Medulla oblongata (tissue), 1 donor: ENCODE measurements around the gene PDZD2.

ENCODE experiments used
- DNase-seq: peaks from one replicate; pipeline ENCODE4 v3.0.0-alpha.2; 2015; ENCODE audit errors: extremely low spot score

Gene PDZD2

DNA sequence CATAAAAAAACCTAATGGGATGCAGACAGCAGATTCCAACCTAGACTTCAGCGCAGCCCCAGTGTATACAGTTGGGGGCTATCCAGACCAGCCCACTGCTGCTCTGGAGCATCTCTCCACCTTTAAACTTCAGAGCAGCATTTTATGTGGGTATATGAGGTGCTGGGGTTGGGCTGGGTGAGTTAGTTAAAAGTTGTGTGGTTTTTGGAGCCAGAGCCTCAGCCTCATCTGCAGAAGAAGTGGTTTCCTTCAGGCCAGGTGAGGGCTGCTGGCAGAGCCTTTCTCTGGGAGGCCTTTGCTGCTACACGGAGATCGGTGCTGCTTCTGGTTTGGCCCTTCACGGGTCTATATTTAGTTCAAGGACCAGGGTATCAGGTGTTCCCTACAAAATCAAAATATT, 228.3 kb downstream of the PDZD2 start:
- DNase-seq: no peak

DNA sequence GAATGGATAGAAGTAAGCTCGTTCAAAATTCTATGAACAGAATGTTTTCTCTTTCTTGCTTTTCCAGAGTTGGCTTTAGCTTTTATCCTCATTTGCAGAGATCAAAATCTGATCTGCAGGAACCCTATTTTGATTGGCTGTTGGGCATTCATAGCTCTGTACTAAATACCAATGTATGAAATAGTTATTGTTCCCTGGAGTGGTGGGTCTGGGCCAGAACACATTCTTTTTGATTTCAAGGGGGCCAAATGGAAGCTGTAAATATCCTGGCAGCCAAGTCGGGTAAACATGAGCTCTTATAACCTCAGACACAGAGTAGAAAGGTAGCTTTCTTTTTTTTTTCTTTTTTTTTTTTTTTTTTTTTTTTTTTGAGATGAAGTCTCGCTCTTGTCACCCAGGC, 241.5 kb downstream of the PDZD2 start:
- DNase-seq: no peak

DNA sequence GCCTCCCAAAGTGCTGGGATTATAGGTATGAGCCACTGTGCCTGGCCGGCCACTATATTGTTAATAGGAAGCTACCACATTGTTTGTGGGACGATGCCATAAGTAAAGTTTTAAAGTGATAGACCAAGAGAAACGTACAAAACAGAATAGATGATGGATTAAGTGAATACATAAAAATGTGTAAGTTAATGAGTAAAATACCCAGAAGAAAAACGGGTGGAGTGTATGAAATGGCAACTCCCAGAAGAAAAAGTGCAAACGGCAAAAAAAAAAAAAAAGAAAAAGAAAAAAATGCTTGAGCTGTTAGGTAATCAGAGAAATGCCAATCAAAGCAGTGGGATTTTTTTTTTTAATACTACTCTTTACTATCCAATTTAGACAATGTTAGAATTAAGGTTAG, 246.0 kb downstream of the PDZD2 start:
- DNase-seq: no peak

DNA sequence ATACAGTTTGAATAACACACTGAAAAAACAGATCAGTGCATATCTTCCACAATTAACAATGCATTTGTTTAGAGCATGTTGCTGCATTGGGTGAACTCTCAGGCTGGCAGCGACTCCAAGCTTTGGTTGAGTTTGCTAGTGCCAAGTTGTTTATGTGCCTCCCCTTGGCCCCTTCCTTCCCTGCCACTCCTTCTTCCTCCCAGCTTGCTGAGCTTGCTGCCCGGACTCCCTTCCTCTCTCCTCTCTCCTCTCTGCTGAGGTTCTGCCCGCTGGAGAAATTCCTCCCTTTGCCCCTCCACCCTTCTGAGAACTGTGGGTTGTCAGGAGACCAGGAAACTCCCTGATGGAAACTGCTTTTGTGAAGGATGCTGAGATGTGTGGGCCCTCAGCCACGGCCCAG, 247.3 kb downstream of the PDZD2 start:
- DNase-seq: peak; percentile 54

DNA sequence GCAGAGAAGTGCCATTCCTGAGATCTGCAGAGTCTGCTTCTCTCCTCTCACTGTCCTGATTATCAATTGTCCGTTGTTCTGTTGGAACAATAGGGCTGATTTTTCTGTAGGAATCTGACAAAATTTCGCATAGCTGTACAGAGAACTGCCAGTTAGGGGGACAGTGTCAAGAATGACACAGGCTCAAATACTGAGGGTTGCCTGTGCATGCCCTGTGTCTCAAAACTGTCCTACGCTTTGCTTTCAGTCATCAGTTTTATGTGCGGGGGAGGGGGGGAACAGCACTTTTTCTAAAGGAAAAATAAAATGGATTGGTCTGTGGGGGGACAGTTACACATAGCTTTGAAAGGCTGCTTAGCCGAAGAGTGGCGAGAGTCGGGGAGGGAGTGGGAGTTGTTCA, 248.6 kb downstream of the PDZD2 start:
- peak; percentile 87 for DNase-seq

DNA sequence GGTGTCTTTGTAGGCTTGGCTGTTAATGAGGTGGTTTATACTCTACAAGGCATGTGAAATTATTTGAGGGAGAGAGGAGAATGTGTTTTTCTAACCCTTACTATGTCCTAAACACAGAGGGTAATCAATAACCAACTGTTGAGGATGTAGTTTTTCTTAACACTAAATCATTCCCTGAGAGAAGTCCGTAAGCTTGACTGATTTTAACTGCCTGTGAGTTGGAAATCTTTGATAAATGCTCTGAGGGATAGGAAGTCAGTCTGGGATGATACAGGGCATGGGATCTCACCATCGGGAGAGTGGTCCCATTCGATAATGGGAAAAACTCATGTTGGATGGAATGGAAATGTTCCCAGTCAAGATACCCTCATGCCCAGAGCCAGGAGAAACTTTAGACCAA, 249.6 kb downstream of the PDZD2 start:
- no peak for DNase-seq

DNA sequence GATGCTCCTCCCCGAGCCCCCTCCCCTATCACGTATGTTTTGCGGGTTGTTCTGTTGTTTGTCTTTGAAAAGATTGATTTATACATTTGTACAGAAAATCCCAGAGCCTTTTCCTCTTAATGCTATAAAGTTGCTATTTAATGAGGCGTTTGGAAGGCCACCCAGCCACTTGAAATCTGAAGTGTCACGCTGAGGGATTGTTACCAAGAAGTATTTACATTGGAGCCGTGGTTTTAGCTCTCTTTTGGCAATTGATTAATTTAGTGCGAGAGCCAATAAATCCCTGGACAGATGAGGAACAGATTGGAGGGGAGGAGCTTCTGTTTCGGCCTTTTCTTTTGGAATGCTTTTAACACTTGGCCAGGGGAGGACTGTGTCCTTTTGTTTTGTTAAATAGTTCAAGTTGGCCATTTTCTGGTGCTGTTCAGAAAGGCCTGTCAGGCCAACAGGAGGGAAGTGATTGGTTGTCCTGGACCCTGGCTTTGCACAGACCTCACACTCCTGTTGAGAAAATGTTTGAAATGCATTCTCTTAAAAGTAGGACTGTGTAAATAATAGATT, 250.2 kb downstream of the PDZD2 start:
- peak; percentile 33 for DNase-seq

DNA sequence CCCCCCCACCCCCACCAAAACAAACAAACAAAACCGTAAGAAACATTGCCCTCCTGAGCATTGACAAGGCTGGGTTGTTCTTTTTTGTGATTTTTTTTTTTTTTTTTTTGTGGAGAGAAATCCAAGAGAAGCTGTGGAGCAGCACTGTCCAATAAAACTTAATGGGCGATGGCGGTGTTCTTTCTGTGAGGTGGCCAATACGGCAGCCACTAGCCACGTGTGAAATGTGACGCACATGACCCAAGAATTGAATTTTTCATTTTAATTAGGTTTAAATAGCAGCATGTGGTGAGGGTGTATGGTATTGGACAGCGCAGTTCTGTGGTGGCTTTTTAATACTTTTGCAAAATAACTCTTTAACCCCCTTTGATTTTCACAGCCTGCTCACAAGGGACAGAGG, 251.1 kb downstream of the PDZD2 start:
- DNase-seq: no peak

DNA sequence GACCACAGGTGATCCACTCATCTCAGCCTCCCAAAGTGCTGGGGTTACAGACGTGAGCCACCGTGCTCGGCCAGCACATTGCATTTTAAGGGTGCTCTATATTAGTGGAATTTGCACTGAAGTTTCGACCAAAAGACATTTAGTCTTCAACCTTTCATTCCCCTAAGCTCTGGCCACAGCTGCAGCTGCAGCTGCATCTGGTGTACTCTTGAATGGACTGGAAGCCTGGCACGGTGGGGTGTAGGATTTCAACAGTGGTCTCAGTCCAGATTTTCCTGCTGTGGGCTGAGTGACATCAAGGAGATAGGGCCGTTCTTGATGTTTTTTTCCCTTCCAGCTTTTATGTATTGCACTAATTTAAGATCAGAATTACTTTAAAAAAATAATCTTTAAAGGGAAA, 255.2 kb downstream of the PDZD2 start:
- no peak for DNase-seq

DNA sequence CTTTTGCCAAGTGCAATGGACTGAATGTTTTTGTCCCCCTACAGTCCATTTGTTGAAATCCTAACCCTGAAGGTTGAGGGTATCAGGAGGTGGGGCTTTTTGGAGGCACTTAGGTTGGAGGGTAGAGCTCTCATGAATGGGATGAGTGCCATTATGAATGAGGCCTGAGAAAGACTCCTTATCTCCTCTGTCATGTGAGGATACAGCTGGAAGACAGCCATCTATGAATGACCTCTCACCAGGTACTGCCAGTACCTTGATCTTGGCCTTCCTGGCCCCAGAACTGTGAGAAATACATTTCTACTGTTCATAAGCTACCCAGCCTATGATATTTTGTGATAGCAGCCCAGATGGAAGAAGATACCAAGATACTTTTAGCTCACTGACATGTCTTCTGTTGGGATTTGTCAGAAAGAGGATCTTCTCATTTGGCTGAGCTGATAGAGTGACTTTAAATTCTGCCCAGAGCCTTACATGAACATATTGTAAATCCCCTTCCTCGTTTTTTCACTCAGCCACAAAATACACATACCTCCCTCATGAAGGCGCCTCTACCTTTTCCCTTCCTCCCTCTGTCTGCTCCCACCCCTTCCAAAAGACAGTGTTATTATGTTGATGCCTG, 256.4 kb downstream of the PDZD2 start:
- DNase-seq: no peak

DNA sequence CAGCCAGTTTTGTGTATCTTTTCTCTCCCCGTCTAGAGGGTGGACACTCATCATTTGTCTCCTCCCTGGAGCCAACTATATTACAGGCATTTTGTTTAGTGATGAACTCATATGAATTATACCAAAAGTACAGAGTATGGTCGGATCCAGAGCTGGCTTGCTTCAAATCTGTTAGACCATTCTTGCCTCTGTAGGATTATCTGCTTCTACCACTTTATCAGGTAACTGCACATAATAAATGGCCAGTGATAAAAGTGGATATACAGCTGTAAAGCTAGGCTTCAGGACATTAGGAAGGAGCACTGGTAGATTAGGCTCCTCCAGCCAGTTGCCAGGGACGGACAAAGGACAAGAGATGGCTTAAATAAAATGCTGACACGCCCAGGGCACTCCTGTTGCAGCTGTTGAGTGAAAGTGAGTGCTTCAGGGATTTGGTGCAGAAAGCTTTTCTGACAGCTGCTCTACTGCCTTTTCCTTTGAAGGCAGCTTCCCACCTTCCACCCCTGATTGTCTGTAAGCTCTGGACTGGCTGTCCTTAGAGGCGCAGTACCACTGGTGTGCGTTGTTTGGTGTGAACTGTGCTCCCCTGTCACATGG, 259.2 kb downstream of the PDZD2 start:
- no peak for DNase-seq

DNA sequence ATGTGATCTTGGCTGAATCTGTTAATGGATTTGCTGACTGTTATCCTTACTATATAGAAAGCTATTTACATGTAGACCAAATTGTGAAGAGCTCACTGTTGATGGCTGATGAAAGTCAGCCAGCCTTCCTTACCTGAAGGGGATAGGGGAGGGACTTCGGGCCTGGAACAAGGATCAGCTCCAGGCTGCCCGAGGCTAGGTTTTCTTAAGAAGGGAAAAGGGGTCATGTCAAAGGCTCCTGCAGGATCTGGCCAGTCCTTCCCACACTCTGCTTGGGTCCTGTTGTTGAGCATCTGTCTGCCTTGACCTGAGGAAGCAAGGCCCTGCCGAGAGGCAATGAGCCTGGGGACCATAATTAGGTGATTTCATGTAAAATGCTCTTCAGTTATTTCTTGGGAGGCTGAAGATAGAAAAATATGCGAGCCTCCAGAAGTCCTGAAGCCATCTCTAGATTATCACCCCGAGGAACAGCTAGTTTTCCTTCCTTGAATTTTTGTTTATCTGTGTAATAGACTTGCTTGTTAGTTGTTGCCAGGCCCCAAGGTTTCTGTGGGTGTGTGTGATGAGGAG, 261.4 kb downstream of the PDZD2 start:
- DNase-seq: no peak

DNA sequence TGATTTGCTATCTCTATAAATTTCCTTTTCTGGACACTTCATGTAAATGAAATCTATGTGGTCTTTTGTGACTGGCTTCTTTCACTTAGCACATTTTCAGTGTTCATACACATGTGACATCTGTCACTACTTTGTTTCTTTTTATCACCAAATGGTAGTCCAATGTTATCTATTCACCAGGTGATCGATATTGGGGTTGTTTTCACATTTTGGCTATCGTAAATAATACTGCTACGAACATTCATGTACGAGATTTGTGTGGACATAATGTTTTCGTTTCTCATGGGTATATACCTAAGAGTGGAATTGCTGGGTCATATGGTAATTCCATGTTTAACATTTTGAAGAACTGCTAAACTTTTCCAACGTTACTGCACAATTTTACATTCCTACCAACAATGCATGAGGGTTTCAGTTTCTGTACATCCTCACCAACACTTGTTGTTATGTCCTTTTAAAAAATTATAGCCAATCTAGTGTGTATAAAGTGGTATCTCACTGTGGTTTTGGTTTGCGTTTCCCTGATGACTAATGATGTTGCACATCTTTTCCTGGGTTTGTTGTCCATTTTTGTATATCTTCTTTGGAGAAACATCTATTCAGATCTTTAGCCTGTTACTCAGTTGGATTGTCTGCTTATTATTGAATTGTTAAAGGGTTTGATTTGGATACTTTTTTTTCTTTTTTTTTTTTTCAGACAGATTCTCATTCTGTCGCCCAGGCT, 263.0 kb downstream of the PDZD2 start:
- DNase-seq: no peak

DNA sequence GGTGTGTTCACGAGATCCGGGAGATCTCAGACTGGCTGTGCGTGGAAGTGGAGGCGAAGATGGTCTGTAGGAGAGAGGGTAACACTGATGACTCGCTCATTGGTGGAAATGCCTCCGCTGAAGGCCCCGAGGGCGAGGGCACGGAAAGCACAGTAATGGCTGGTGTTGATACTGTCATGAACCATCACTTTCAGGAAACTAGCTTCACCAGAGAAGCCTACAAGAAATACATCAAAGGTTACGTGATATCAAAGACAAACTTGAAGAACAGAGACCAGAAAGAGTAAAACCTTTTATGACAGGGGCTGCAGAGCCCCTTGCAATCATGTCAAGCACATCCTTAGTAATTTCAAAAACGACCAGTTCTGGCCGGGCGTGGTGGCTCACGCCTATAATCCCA, 269.5 kb downstream of the PDZD2 start:
- DNase-seq: no peak

DNA sequence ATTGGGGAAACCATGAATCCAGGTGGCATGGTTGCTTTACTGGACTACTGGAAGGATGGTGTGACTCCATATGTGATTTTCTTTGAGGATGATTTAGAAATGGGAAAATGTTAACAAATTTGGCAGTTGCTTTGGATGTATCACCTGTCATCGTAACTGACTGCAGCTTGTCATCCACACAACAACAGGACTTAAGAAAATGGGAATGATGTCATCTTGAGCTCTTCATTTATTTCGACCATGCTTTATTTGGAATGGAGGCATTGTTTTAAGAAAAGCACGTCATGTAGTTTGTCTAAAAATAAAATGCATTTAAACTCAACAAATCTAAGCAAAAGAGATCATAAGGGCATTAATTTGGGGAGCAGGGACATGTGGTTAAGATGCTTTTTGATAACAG, 270.1 kb downstream of the PDZD2 start:
- no peak for DNase-seq

DNA sequence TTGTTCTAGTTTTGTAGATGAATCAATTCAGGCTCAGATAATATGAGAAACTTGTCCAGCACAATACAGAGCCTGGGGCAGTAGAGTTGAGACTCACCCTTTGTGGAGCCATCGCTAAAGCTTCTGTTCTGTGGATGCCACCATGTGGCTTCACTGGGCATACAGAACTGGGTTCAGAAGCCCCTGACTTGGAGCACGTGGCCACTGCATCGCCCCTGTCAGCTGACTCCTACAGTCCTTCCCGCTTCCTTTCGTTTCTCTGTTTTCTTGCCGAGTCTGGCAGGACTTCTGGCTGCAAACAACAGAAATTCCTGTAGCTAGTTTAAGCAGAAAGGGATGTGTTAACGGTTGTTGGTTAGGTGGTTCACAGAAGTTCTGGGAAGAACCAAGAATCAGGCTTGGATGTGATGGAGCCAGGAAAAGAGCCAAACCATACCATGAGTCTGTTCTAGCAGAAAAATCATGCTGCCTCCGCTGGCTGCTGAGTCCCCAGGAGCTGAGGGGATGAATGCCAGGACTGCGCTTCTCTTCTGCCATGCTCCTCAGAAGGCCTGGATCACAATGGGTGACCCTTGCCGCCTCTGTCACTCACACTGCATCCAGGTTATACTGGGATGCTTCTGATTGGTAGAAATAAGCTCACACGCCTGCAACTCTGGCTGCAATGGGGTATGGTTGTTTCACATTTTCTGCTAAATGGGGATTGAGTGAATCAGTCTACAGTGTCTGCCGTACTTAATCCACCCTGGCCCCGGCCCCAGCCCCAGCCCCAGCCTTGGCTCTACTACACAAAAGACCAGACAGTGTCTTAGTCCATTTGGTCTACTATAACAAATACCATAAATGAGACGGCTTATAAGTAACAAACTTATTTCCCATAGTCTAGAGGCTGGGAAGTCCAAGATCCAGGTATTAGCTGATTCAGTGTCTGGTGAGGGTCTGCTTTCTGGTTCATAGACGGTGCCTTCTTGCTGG, 272.6 kb downstream of the PDZD2 start:
- peak; percentile 92 for DNase-seq

DNA sequence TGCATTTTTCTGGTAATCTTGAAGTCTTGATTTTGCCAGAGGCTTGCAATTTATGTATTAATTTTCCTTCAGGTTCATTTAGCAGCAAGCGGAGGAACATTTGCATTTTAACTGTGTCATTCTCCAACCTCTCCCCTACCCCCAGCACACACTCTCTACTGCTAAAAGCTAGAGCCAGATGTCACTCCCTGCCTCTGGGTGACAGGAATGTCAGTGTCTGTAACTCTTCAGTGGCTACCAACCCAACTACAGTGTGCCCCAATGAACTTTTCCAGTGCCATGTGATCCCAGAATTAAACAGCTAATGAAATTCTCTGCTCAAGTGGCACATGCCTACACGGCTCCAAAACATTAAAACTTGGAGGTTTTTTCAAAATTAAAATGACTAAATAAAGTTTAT, 274.9 kb downstream of the PDZD2 start:
- DNase-seq: no peak

DNA sequence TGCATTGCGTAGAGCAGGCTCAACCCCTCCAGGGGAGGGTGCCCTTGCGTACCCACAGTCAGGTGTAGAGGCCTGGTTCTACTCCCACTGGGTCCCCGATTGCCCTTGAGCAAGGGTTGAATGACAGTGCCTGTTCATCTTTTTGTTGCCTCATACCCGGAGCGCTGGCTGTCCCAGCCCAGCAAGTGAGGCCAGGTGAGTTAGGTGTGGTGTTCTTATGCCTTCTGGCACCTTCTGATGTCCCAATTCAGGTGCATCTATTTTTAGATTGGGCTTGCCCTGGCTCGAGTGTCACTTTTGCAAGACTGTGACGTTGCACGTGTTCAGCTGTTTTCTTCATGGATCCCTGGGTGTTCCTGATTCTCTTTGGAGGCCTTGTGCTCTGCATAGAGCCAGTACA, 277.4 kb downstream of the PDZD2 start:
- DNase-seq: no peak

DNA sequence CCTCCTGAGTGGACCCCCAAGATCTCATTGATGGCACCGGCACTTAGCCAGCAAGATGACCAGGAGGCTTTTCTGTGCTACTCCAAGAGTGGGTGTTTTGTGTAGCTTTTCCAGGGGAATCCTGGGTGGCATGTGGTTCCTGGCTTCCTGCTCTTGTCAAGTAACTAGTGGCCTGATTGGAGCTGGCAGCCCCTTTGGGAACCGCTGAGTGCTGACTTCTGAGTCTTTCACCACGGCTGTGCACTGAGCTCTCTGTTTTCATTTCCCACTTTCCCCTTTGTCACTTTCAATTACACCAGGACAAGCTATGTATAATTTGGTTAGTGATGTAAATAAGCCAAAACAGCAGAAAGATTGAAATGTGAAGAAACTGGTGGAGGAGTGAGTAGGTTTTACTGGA, 279.8 kb downstream of the PDZD2 start:
- DNase-seq: no peak

DNA sequence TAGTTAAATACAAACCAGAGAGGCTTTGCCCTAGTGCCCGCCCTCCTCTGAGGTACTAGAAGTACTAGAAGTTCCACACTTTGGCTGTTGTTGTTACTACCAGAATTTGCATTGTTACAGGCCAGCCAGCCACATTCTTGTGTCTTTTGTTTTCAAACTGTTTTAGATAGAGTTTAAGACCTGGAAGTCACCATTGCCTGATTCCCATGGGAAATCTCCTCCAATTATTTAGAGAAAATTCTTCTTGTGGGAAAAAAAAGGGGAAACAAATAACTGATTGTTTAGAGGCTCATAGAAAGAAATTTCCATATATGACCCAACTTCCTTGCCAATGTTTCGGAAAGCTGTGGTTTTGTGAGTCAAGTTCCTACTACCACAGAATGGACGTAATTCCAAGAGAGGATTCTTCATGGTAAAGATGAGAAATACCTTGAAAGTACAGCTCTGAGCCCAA, 282.9 kb downstream of the PDZD2 start:
- no peak for DNase-seq

DNA sequence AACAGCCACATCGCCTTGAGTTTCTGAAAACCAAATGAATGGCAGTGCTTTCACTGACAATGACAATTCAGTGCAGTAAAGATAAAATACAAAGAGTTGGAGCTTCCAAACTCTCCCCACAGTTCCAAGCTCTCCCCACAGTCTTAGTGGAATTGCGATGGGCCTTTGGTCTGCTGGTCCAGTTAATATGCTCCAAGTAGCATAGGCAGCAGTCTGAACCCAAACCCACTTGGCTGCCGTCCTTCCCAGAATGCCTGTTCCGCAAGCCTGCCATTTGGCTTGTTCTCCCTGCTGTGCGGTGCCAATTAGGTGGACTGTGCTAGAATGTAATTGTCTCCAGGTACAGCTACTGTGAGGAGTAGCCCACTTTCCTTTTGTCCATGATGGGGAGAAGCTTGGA, 285.1 kb downstream of the PDZD2 start:
- DNase-seq: no peak
